Measurements from ENCODE around the gene NEDD8. TPM values are rescaled to one million over a fixed set of nuclear protein-coding genes. Genes with fewer than 3 reads are reported as not detected.

The NEDD8 gene
- total RNA-seq, 1 donor from 2014 or later: 156 TPM

- Mint-ChIP-seq H3K4me3 (no peak overlapping the region), H3K9me3 (no peaks in the 10 kb centered on the region), H3K36me3 (no peaks in the 10 kb centered on the region), H3K4me1 (peaks cover 30% of the 10 kb centered on the region), H3K27ac (peak overlapping the region; percentile 79), H3K27me3 (ENCODE audit: low read depth) (no peaks in the 10 kb centered on the region)
- peak; percentile 57 to 81 for DNase-seq (ENCODE audit: low spot score in 2 of 2, unreplicated experiment in 2 of 2)
- no peak for TF ChIP-seq CTCF (IDR thresholded peaks at IDR 0.05; ENCODE audit: unreplicated experiment)
Observed at GRCh38 chr14:24259282-24260025, 27.3 kb upstream of the NEDD8 start.

- H3K36me3 Mint-ChIP-seq: no peaks in the 10 kb centered on the region
Observed at GRCh38 chr14:24258548-24259265, 26.5 kb upstream of the NEDD8 start.

GRCh38 chr14:24258119-24258518 lies 26.0 kb upstream of the NEDD8 start:
- Mint-ChIP-seq H3K9me3 (no peaks in the 10 kb centered on the region), H3K36me3 (no peaks in the 10 kb centered on the region), H3K4me1 (peaks cover 21% of the 10 kb centered on the region), H3K27ac (peak overlapping the region; percentile 66), H3K27me3 (ENCODE audit: low read depth) (no peaks in the 10 kb centered on the region), H3K4me3 (no peak overlapping the region)
- no peak for DNase-seq (ENCODE audit: low spot score in 2 of 2, unreplicated experiment in 2 of 2)
- TF ChIP-seq CTCF (IDR thresholded peaks at IDR 0.05; ENCODE audit: unreplicated experiment): no peak

More at GRCh38 chr14:24258548-24259265, 26.5 kb upstream of the NEDD8 start:
- Mint-ChIP-seq H3K4me3 (no peak overlapping the region), H3K4me1 (peaks cover 23% of the 10 kb centered on the region), H3K9me3 (no peaks in the 10 kb centered on the region), H3K27ac (peak overlapping the region; percentile 66), H3K27me3 (ENCODE audit: low read depth) (no peaks in the 10 kb centered on the region)
- DNase-seq (ENCODE audit: low spot score in 2 of 2, unreplicated experiment in 2 of 2): no peak
- no peak for TF ChIP-seq CTCF (IDR thresholded peaks at IDR 0.05; ENCODE audit: unreplicated experiment)

- no peak overlapping the region for H3K4me3 Mint-ChIP-seq
- no peaks in the 10 kb centered on the region for H3K9me3 Mint-ChIP-seq
- no peaks in the 10 kb centered on the region for H3K27me3 Mint-ChIP-seq (ENCODE audit: low read depth)
- H3K27ac Mint-ChIP-seq: peak overlapping the region; percentile 37
- no peaks in the 10 kb centered on the region for H3K36me3 Mint-ChIP-seq
- DNase-seq (ENCODE audit: low spot score in 2 of 2, unreplicated experiment in 2 of 2): no peak
- no peak for TF ChIP-seq CTCF (IDR thresholded peaks at IDR 0.05; ENCODE audit: unreplicated experiment)
- H3K4me1 Mint-ChIP-seq: peaks cover 21% of the 10 kb centered on the region
Observed at GRCh38 chr14:24256960-24257359, 24.8 kb upstream of the NEDD8 start.

- Mint-ChIP-seq H3K36me3 (no peaks in the 10 kb centered on the region), H3K9me3 (no peaks in the 10 kb centered on the region), H3K27me3 (ENCODE audit: low read depth) (no peaks in the 10 kb centered on the region), H3K4me1 (peaks cover 21% of the 10 kb centered on the region), H3K27ac (no peak overlapping the region), H3K4me3 (no peak overlapping the region)
- no peak for DNase-seq (ENCODE audit: low spot score in 2 of 2, unreplicated experiment in 2 of 2)
- no peak for TF ChIP-seq CTCF (IDR thresholded peaks at IDR 0.05; ENCODE audit: unreplicated experiment)
Observed at GRCh38 chr14:24255931-24256711, 24.0 kb upstream of the NEDD8 start.
